HG02885 (cell line): Measurements from ENCODE around the gene TXNDC2.

Source experiments
- ATAC-seq: cut with Tn5 transposase; IDR thresholded peaks from one replicate; pipeline ENCODE4 v1.9.1; 2021; ENCODE audit warnings: mild to moderate bottlenecking; ENCODE audit not compliant: unreplicated experiment, poor library complexity

TXNDC2 gene

GRCh38 chr18:9926977-9927376, 41.2 kb downstream of the TXNDC2 start:
- ATAC-seq = no peak

DNA sequence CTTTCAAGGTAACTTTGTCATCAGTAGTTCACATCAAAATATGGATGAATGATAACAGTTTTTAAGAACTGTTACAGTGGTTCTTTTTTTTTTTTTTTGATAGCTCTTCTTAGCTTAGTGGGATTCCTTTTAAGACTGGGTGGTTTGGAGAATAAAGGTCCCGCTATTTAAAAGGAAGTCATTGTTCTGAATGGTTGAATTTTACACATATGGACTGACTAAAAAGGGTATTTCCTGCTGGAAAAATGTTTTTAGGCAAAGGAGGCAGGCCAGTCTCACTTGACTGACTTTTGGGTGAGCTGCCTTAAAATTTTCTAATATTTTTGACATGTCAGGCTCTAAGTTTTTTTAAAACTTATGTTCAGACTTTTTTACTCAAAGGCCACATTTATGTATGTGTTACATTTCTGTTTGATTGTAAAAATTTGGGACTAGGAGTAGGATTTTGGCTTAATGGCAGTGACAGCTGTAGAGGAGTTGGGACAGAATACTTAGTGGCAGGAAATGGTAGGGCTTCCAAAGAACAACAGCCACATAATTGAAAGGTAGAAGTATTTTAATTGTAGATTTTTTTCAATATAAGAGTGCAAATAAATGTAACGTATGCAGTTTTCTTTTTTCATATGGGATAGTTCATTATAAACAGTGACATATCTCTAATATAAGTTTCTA, 41.8 kb downstream of the TXNDC2 start:
- no peak for ATAC-seq

DNA sequence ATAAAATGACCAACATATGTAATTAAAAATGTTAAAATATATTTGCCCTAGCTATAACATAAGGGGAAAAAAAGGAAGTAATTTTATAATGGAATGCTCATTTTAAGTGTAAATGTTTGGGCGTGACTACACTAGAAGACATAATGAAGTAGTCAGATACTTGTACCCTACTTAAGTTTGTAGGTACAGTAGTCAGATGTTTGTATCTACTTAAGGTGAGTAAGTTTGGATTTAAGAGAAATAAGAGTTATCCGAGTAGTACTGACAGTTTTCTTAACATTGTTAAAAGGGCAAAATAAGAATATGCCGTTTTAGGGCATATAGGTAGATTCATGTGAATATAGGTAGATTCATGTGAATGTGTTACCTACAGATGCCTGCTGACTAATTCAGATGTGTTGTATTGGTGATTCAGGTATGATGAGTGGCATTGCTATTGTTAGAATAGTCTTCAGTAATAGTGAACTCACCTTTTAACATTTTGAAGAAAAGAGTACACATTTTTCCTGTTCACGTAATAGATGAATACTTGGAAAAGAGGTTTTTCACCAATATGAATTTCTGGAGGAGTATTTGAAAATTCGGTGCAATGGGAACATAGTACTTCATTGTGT, 43.0 kb downstream of the TXNDC2 start:
- no peak for ATAC-seq

DNA sequence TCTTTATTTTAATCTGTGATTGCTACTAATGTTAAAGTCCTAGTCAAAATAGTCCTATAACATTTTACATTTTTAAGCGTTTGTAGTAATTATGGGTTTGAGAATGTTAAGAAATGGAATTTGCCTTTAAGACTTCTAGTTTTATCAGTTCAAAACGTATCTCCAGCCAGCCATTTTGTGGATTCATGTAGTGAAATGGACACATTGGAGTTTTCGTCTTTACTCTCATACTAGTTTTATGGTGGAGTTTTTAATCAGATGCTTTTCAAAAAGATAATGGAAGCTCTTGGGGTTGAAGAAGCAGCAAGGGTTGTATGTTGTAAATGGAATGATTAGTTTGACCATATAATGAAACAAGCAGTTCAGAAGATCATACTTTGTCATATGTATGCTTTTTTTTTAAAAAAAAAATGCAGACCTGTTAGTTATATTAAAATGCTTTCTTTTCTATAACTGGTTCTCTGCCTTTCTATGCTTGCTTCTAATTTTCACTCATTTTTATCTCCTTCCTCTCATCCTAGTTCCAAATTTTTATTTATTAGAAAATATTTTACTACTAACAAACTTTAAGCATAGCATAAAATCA, 44.6 kb downstream of the TXNDC2 start:
- ATAC-seq = no peak

DNA sequence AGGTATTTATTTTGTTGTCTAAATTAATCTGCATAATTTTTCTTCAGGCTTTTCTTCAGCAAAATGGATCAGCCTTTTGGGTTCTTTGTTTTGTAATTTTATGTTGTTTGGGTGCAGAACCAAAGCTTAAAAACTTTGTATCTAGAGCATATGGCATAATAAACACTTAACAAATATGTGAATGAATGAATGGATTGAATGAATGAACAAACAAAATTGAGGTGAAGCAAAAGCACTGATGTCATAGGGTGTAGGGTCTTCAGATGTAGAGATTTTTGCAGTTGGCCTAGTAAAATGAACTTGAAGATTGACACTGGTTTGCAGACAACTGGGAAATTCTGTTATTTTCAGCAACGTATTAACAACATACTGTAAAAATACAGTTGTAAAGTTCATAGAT, 45.4 kb downstream of the TXNDC2 start:
- no peak for ATAC-seq

- no peak for ATAC-seq
Observed at GRCh38 chr18:9931678-9932077, 45.9 kb downstream of the TXNDC2 start.

- no peak for ATAC-seq
Observed at GRCh38 chr18:9933865-9934264, 48.1 kb downstream of the TXNDC2 start.

- no peak for ATAC-seq
Observed at GRCh38 chr18:9934274-9934673, 48.5 kb downstream of the TXNDC2 start.
